HepG2 (cell line): ENCODE measurements around the gene PCNA. TPM values are rescaled to one million over a fixed set of nuclear protein-coding genes. Genes with fewer than 3 reads are reported as not detected.

Source experiments
- BORCS8-MEF2B ChIP-seq: sonication (generic); formaldehyde crosslinking; IDR thresholded peaks from 2 replicates; pipeline ENCODE4 v1.8.0; 2022; ENCODE audit warnings: mild to moderate bottlenecking, missing genetic modification reagents
- DR1 ChIP-seq: sonication (generic); formaldehyde crosslinking; IDR thresholded peaks from 2 replicates; pipeline ENCODE4 v1.8.0; 2021; ENCODE audit warnings: mild to moderate bottlenecking, missing genetic modification reagents, inconsistent platforms
- DRAP1 ChIP-seq: IDR thresholded peaks from 2 replicates; pipeline ENCODE4 v1.6.1; 2016; ENCODE audit warnings: missing genetic modification reagents, missing compliant biosample characterization
- FOXK1 ChIP-seq: sonication (generic); formaldehyde crosslinking; IDR thresholded peaks from 2 replicates; pipeline ENCODE4 v1.4.0; 2020; ENCODE audit warnings: low read depth, missing genetic modification reagents, borderline replicate concordance
- KAT8 ChIP-seq: IDR thresholded peaks from 2 replicates; pipeline ENCODE4 v1.6.1; 2016; ENCODE audit warnings: missing genetic modification reagents, missing compliant biosample characterization
- KLF16 ChIP-seq, 2 experiments: sonication (generic) in 1 of 2; formaldehyde crosslinking in 1 of 2; IDR thresholded peaks; 2 replicates each; pipeline versions ENCODE4 v1.6.1 to v1.8.0; 2016 to 2023; ENCODE audit warnings: missing genetic modification reagents in 2 of 2, missing compliant biosample characterization in 1 of 2
- MAX ChIP-seq: IDR thresholded peaks from 2 replicates; pipeline ENCODE4 v1.6.1; 2012; ENCODE audit warnings: inconsistent platforms
- SP1 ChIP-seq, 2 experiments: fragments of 450-650 bp in 1 of 2; sonication (generic) in 1 of 2; formaldehyde crosslinking in 1 of 2; IDR thresholded peaks; 2 replicates each; pipeline versions ENCODE4 v1.4.0 to v1.6.1; 2016 to 2020; ENCODE audit warnings: missing genetic modification reagents in 1 of 2
- THAP7 ChIP-seq: sonication (generic); formaldehyde crosslinking; IDR thresholded peaks from 2 replicates; pipeline ENCODE4 v1.8.1; 2023; ENCODE audit warnings: mild to moderate bottlenecking, missing genetic modification reagents
- ZBTB2 ChIP-seq: sonication (generic); formaldehyde crosslinking; IDR thresholded peaks from 2 replicates; pipeline ENCODE4 v1.8.0; 2022; ENCODE audit warnings: low read depth, missing genetic modification reagents
- ZBTB37 ChIP-seq: sonication (generic); formaldehyde crosslinking; IDR thresholded peaks from 2 replicates; pipeline ENCODE4 v1.4.0; 2020; ENCODE audit warnings: mild to moderate bottlenecking, missing genetic modification reagents
- ZFAT ChIP-seq: sonication (generic); formaldehyde crosslinking; conservative IDR thresholded peaks from 2 replicates; pipeline ENCODE4 v1.8.1; 2023; ENCODE audit warnings: missing genetic modification reagents, inconsistent platforms
- ZKSCAN5 ChIP-seq: sonication (generic); formaldehyde crosslinking; IDR thresholded peaks from 2 replicates; pipeline ENCODE4 v1.5.1; 2020; ENCODE audit warnings: mild to moderate bottlenecking, missing genetic modification reagents
- ZNF124 ChIP-seq: sonication (generic); formaldehyde crosslinking; IDR thresholded peaks from 2 replicates; pipeline ENCODE4 v1.4.0; 2020; ENCODE audit warnings: missing genetic modification reagents
- ZNF234 ChIP-seq: sonication (generic); formaldehyde crosslinking; conservative IDR thresholded peaks from 2 replicates; pipeline ENCODE4 v1.5.1; 2020; ENCODE audit warnings: mild to moderate bottlenecking, missing genetic modification reagents
- ZNF30 ChIP-seq: sonication (generic); formaldehyde crosslinking; IDR thresholded peaks from 2 replicates; pipeline ENCODE4 v1.5.0; 2020; ENCODE audit warnings: mild to moderate bottlenecking, missing genetic modification reagents
- ZNF460 ChIP-seq: sonication (generic); formaldehyde crosslinking; IDR thresholded peaks from 2 replicates; pipeline ENCODE4 v1.5.1; 2020; ENCODE audit warnings: missing genetic modification reagents, mild to moderate bottlenecking, borderline replicate concordance
- ZNF589 ChIP-seq: sonication (generic); formaldehyde crosslinking; conservative IDR thresholded peaks from 2 replicates; pipeline ENCODE4 v1.8.0; 2022; ENCODE audit warnings: mild to moderate bottlenecking, moderate library complexity, missing genetic modification reagents
- ZNF646 ChIP-seq: sonication (generic); formaldehyde crosslinking; IDR thresholded peaks from 2 replicates; pipeline ENCODE4 v1.9.0; 2021; ENCODE audit warnings: mild to moderate bottlenecking, missing genetic modification reagents
- ZNF878 ChIP-seq: sonication (generic); formaldehyde crosslinking; IDR thresholded peaks from 2 replicates; pipeline ENCODE4 v1.8.1; 2023; ENCODE audit warnings: mild to moderate bottlenecking, missing genetic modification reagents, moderate library complexity
- polyA plus RNA-seq, 8 experiments: library from polyadenylated mRNA; depleted of rRNA in 3 of 8; stranded (reverse) in 7 of 8; unstranded in 1 of 8; fragments of >200 nt; fragmentation: Illumina TruSeq in 4 of 8; extraction: Trizol in 4 of 8; gene quantifications; 2 replicates each; pipeline versions ENCODE4 v1.2.1 to v1.2.3, GENCODE V29; 2011 to 2016; ENCODE audit warnings: low read depth in 4 of 8, missing spikeins in 1 of 8, mixed read lengths in 1 of 8; ENCODE audit not compliant: insufficient read depth in 1 of 8
- total RNA-seq, 5 experiments: library from RNA; depleted of rRNA; stranded (reverse); fragments of >200 nt; fragmentation: Illumina TruSeq; extraction: Trizol; gene quantifications; 2 replicates each; pipeline ENCODE4 v1.2.3, GENCODE V29; 2016; ENCODE audit warnings: low read depth in 1 of 5

The PCNA gene
- total and polyA plus RNA-seq, 2 of the 13 experiments (the other 11 are each of a cell fraction or from before 2014, with no cell fraction given), result 229 to 655 TPM

GRCh38 chr20:5073660-5074231, 46.0 kb downstream of the PCNA start (continued):
- no peak for TF ChIP-seq THAP7
- TF ChIP-seq ZNF878 (CRISPR knock-in tag), result no peak
- no peak for TF ChIP-seq BORCS8-MEF2B (CRISPR knock-in tag)
- TF ChIP-seq DR1 (CRISPR knock-in tag), result no peak
- no peak for TF ChIP-seq ZKSCAN5
- no peak for TF ChIP-seq SP1 (IDR thresholded peaks at IDR 0.05)
- no peak for TF ChIP-seq SP1 (CRISPR knock-in tag; IDR thresholded peaks at IDR 0.05)
- no peak for TF ChIP-seq ZNF646 (CRISPR knock-in tag)
- TF ChIP-seq ZBTB37 (CRISPR knock-in tag), result 0 out of 2 replicates have a peak, but pooled peaks have one; percentile 20
- no peak for TF ChIP-seq KLF16 (CRISPR knock-in tag; IDR thresholded peaks at IDR 0.05)
- TF ChIP-seq FOXK1 (CRISPR knock-in tag), result peak; percentile 5; the same call in 1 of the 2 replicates
- no peak for TF ChIP-seq ZNF589 (CRISPR knock-in tag)
- TF ChIP-seq MAX, result peak; percentile 38; the same call in 1 of the 2 replicates
- no peak; the same call in 1 of the 2 replicates for TF ChIP-seq ZNF234 (CRISPR knock-in tag)
- TF ChIP-seq DRAP1 (CRISPR knock-in tag), result no peak
- no peak for TF ChIP-seq ZNF30 (CRISPR knock-in tag)
- no peak for TF ChIP-seq ZNF124 (CRISPR knock-in tag)
- TF ChIP-seq ZBTB2 (CRISPR knock-in tag), result no peak
- TF ChIP-seq ZFAT (CRISPR knock-in tag), result no peak
- no peak for TF ChIP-seq KAT8
- no peak for TF ChIP-seq ZNF460
